T-helper 9 cell (primary cell): ENCODE results near the gene DNAAF5.

Source experiments
- DNase-seq: peaks from one replicate; pipeline ENCODE4 v3.0.0-alpha.2; 2020

Gene DNAAF5

GRCh38 chr7:818031-818699 is 91.7 kb downstream of the DNAAF5 start:
- DNase-seq, result no peak

GRCh38 chr7:820341-820740 is 93.8 kb downstream of the DNAAF5 start:
- no peak for DNase-seq

DNA sequence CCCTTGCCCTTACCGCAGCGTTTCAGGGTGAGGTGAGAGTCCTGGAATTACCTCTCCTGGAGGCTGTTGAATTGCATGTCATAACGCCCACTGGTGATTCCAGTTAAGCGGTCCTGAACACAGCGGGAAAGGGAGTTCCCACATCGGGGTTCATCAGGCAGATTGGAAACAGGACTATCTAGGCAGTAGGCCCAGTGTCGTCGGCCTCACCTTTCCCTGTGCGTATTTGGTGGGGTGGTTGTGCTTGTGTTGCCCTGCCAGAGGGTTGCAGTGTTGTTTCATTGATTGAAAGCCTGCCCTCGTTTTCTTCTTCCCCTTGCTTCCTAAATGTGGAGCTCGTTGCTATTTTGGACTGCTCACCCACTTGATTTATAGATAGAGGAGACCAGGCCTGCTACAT is 95.2 kb downstream of the DNAAF5 start:
- no peak for DNase-seq

DNA sequence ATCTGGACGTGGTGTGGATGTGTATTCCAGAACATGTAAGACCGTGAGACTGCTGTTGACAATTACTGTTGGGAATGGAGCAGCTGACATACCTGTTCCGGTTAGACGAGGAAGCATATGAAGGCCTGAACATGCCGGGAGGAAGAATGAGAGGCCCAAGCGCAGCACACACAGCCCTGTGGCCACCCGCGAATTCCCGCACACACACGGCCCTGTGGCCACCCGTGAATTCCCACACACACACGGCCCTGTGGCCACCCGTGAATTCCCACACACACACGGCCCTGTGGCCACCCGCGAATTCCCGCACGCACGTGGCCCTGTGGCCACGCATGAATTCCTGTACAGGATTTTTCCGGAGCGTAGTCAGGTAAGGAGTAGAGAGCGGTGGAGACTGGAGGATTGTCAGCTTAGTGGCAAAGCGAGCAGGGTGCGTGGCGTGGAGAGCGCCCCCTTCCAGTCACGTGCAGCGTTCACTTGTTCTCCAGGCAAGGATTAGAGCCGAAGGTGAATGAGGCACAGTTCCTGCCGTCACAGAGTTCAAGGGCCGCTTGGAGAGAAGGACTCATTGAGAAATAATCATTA is 96.3 kb downstream of the DNAAF5 start:
- DNase-seq, result no peak

DNA sequence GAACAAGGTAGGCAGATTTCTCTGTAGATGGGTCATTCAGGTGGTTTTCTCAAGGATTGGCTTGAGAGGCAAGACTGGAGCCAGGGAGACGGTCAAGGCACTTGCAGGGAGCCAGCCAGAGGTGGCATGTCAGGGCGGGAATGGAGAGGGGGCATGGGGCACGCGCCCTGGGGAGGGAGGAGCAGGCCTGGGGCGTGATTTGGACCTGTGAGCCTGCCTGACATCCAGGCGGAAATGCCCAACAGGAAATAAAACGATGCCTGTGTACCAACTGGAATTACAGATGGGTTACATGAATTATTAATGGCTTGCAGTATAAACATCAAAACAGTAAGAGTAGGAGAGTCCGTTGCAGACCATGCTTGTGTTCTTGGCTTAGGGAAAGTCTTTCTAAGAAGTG is 97.2 kb downstream of the DNAAF5 start:
- no peak for DNase-seq

DNA sequence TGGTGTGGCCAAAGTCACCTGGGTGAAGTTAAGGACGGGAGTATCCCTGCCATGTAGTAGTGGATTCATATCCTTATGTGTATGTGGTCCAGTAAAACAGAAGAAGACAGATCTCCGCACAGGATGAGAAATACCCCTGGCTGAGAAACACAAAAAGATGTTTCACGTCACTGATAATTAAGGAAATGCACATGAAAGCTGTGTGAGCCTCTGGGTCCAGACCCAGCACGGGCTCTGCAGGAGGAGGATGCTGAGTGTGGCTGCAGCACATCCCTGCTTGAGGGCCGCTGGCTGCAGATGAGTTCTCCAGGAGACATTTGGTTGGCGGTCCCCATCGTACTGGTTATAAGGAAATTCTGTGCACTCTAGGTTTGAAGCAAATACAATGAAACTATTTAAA is 97.6 kb downstream of the DNAAF5 start:
- DNase-seq, result no peak

DNA sequence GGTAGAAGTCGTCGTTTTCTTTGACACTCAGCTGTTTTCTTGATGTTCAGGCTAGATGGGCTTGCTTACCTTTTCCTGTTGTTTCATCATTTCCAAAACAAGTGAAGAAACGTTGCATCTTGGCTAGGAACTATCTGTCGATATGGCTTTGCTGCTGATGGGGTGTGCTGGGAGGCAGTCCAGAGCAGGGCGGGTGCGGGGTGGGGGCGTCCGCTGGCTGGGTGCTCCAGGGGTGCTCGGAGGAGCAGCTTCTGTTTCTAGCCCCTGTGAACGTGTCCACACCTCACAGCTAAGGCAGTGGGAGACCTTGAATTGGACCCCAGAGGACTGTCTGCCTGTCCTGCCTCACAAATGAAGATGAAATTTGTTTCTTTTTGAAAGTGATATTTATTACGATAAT is 98.2 kb downstream of the DNAAF5 start:
- DNase-seq, result no peak

DNA sequence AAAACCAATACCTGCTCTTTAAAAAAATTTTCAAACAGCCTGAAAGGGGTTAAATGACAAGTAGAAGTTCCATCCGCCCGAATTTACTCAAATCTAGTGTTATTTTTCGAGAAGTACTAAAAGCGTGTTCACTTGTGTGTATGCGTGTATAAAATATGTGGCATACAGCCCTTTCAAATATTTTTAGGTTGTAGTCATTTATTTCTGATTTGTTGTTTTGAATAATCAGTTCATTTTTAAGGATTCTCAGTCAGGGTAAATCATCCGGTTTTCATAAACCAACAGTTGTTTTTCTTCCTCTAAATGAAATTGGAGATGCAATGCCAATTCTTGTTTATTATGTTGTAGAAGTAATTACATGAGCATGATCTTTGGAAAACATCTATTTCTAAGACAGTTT is 98.9 kb downstream of the DNAAF5 start:
- no peak for DNase-seq

DNA sequence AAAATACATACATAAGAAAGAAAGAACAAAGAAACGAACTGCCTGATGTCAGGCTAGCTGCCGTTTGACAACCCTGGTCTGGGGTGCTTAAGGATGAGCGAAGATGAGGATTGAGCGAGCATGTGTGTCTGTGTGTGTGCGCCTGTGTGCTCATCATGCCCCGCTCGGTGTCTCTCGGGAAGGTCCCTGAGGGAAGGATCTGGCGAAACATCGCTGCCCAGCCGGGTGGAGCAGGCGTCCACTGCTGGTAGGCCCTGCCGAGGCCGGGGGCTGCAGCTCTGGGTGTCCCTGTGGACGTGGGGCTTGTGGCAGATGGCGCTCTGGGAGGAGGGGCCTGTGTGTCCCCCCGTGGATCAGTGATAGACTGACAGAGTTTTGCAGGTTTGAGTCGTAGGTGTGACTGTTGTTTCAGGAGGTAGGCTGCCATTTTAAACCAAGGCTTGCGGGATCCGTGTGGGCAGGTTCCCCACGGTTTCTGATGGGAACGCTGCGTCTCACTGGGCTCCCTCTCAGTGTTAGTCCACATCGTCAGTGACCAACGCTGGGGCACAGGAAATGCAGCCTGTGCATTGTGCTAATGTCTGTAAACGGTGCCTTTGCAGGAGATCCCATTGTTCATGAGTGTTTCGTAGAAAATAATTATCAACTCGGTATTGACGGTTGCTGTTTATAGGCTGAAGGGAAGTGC is 99.9 kb downstream of the DNAAF5 start:
- no peak for DNase-seq

GRCh38 chr7:828793-829561 is 102.5 kb downstream of the DNAAF5 start:
- DNase-seq, result no peak

GRCh38 chr7:830069-830468 is 103.6 kb downstream of the DNAAF5 start:
- DNase-seq, result no peak

DNA sequence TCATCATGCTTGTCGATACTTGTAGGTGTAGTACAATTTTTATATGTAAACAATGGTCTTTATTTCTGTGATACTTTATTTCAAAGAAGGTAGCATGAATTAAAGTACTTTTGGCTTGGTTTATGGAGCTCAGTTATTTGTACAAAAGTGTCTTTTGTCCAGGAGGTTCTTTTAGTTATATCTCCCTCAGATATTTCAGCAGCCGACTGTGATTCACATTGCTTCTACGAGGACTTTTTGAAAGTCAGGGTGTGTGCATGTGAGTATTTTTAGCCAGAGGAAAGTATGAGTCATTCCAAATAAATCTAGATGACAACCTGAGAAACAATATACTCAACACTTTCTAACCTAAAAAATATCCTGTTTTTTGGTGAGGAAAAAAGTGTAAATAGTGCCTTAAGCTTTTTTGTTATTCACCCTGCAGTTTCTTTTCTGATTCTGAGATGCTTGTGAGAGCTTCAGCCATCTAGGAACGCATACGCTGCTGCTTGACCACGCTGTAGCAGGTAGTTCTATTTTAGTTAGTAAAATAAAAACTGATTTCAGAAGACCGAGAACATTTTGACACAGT is 105.2 kb downstream of the DNAAF5 start:
- no peak for DNase-seq

DNA sequence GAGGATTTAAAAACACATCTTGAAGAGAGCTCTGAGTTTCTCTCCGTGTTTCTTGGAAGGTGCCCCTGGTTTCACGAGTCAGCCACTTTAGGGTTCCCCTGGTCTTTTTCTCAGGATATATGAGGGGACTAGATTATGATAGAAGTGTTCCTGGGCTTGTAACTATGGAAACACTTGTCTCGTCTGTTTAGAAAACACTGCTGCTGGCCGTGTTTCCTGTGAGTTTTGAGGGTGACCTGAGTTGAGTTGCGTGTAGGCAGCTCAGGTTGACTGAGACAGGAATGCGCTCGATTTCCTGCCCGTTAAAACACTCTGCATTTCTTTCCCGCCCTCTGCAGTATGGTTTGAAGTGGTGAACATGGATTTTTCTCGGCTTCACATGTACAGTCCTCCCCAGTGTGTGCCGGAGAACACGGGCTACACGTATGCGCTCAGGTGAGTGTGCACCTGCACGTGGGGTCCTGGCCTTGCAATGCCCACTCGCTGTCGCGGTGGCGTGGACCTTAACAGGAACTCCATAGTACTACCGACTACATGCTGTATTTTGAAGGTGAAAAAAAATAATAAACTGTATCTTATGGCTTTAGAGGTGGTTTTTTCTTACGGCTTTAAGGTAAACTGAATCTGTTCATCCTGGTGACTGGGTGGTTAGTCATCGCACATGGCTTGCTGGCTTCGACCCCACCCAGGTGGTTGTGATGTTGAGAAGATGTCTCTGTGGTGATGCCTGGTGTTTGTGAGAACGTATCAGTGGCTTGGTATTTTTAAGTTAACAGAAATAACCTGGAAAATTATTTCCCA is 105.9 kb downstream of the DNAAF5 start, which contains the start of gene SUN1:
TSS of gene SUN1 (plus strand) at position 310 of the 801 bp plus-strand sequence. CDS start at position 359, 49 bp downstream.
- DNase-seq, result peak; percentile 34

GRCh38 chr7:832968-833424 is 106.5 kb downstream of the DNAAF5 start:
- DNase-seq, result no peak

GRCh38 chr7:833601-834258 is 107.2 kb downstream of the DNAAF5 start:
- DNase-seq, result no peak

- DNase-seq, result no peak
Observed at GRCh38 chr7:834277-834676, 107.8 kb downstream of the DNAAF5 start.

DNA sequence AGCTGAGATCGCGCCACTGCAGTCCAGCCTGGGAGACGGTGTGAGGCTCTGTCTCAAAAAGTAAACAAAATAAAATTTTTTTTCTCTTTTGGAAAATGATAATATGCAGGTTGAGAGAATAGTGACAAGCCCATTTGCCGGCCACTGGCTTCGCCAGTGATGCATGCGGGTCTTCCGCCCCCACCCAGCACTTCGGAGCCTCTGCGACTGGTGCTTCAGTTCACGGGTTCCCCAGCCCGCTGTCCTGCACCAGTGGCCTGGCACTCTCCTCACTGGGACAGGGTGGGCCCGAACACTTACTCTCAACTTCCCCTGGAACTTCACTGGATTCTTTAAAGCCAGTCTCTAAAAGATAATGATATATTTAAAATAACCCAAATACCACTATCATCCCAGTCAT is 108.5 kb downstream of the DNAAF5 start:
- DNase-seq, result no peak

DNA sequence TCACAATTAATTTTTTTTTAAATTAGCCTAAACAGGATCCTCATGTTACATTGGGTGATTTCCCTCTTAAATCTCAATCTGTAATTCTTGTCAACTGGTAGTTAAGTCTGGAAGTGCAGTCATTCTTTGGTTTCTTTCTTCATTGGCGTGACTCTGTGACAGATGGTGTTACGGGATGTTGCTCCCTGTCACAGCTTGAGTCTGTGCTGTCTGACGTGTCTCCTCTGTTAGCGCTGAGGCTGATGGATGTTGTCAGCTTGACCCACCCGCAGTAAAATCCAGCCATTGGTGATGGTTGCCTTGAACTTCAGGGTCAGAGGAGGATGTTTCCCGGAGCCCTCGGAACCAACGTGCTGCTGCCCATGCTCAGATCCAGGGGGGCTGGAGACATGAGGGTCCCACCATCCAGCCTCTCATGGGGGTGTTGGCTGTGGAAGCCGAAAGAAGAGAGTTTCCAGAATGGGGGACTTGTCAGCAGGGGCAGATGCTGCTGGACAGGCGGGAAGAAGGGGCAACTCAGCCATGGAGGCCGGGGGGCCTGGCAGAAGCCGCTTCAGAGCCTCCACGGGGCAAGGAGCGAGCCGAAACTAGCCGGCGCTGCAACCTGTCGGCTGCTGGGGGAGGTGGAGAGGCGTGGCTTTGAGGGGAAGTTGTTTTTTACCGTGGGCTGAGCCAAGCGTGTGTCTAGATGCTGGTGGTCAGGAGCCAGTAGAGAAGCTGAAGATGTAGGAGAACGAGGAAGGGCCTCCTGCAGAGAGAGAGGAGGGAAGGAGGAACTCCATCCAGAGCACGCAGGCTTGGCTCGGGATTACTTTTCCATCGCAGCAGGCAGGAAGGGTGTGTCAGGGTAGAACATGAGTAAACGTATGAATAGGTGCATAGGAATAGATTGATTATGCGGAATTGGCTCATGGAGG is 109.2 kb downstream of the DNAAF5 start:
- no peak for DNase-seq
